ENCODE data around the gene SYAP1.
"Not testable (repeated sequence)": the region's sequence is repeated elsewhere in the genome, so short reads cannot be mapped to it uniquely, and the experiment has no call there.

The SYAP1 gene

GRCh38 chrX:16718824-16719333, 533 bp upstream of the SYAP1 start:
- Histone ChIP-seq H3K36me3 (ENCODE audit: control insufficient read depth in 5 of 5, insufficient read depth in 5 of 5, low read length in 5 of 5) (no peaks in the 10 kb centered on the region), H3K4me3 (ENCODE audit: low read depth in 1 of 5, low read length in 5 of 5) (peak overlapping the region; percentile 69 to 90 (median 87)), H3K27me3 (ENCODE audit: control insufficient read depth in 5 of 5, insufficient read depth in 4 of 5, low read length in 5 of 5) (peaks cover 0 to 3% (median 0%) of the 10 kb centered on the region in 5 donors), H3K27ac (ENCODE audit: low read depth, low read length) (peak overlapping the region; percentile 81), H3K9me3 (ENCODE audit: control insufficient read depth in 5 of 5, low read length in 5 of 5) (no peaks in the 10 kb centered on the region), H3K9ac (ENCODE audit: low read length in 5 of 5) (peak overlapping the region; percentile 44 to 92 (median 80)), H3K4me1 (ENCODE audit: control insufficient read depth in 5 of 5, insufficient read depth in 5 of 5, low read length in 5 of 5) (peaks cover 5 to 21% (median 16%) of the 10 kb centered on the region in 5 donors)

- Histone ChIP-seq H3K9ac (ENCODE audit: low read length in 5 of 5) (no peak overlapping the region), H3K9me3 (ENCODE audit: control insufficient read depth in 5 of 5, low read length in 5 of 5) (no peaks in the 10 kb centered on the region), H3K27me3 (ENCODE audit: control insufficient read depth in 5 of 5, insufficient read depth in 4 of 5, low read length in 5 of 5) (no peaks in the 10 kb centered on the region), H3K27ac (ENCODE audit: low read depth, low read length) (no peak overlapping the region), H3K36me3 (ENCODE audit: control insufficient read depth in 5 of 5, insufficient read depth in 5 of 5, low read length in 5 of 5) (no peaks in the 10 kb centered on the region), H3K4me1 (ENCODE audit: control insufficient read depth in 5 of 5, insufficient read depth in 5 of 5, low read length in 5 of 5) (peaks cover 5 to 21% (median 16%) of the 10 kb centered on the region in 5 donors), H3K4me3 (ENCODE audit: low read depth in 1 of 5, low read length in 5 of 5) (no peak overlapping the region)
Measured at GRCh38 chrX:16722481-16722880, 3.1 kb downstream of the SYAP1 start.

- Histone ChIP-seq H3K9me3 (ENCODE audit: control insufficient read depth in 5 of 5, low read length in 5 of 5) (no peaks in the 10 kb centered on the region), H3K27ac (ENCODE audit: low read depth, low read length) (no peak overlapping the region), H3K4me1 (ENCODE audit: control insufficient read depth in 5 of 5, insufficient read depth in 5 of 5, low read length in 5 of 5) (peaks cover 2 to 14% (median 8%) of the 10 kb centered on the region in 5 donors), H3K4me3 (ENCODE audit: low read depth in 1 of 5, low read length in 5 of 5) (no peak overlapping the region), H3K9ac (ENCODE audit: low read length in 5 of 5) (no peak overlapping the region), H3K27me3 (ENCODE audit: control insufficient read depth in 5 of 5, insufficient read depth in 4 of 5, low read length in 5 of 5) (no peaks in the 10 kb centered on the region), H3K36me3 (ENCODE audit: control insufficient read depth in 5 of 5, insufficient read depth in 5 of 5, low read length in 5 of 5) (no peaks in the 10 kb centered on the region)
Measured at GRCh38 chrX:16725072-16725471, 5.7 kb downstream of the SYAP1 start.

GRCh38 chrX:16726347-16726988, 7.1 kb downstream of the SYAP1 start:
- H3K4me1 ChIP-seq (ENCODE audit: control insufficient read depth in 5 of 5, insufficient read depth in 5 of 5, low read length in 5 of 5); H3K9me3 ChIP-seq (ENCODE audit: control insufficient read depth in 5 of 5, low read length in 5 of 5); H3K36me3 ChIP-seq (ENCODE audit: control insufficient read depth in 5 of 5, insufficient read depth in 5 of 5, low read length in 5 of 5); H3K9ac ChIP-seq (ENCODE audit: low read length in 5 of 5); H3K4me3 ChIP-seq (ENCODE audit: low read depth in 1 of 5, low read length in 5 of 5); H3K27ac ChIP-seq (ENCODE audit: low read depth, low read length); H3K27me3 ChIP-seq (ENCODE audit: control insufficient read depth in 5 of 5, insufficient read depth in 4 of 5, low read length in 5 of 5): not testable (repeated sequence)

- no peak overlapping the region for H3K27ac ChIP-seq (ENCODE audit: low read depth, low read length)
- H3K4me1 ChIP-seq (ENCODE audit: control insufficient read depth in 5 of 5, insufficient read depth in 5 of 5, low read length in 5 of 5): no peaks in the 10 kb centered on the region
- H3K9ac ChIP-seq (ENCODE audit: low read length in 5 of 5): no peak overlapping the region
- H3K9me3 ChIP-seq (ENCODE audit: control insufficient read depth in 5 of 5, low read length in 5 of 5): no peaks in the 10 kb centered on the region
- no peaks in the 10 kb centered on the region for H3K27me3 ChIP-seq (ENCODE audit: control insufficient read depth in 5 of 5, insufficient read depth in 4 of 5, low read length in 5 of 5)
- H3K36me3 ChIP-seq (ENCODE audit: control insufficient read depth in 5 of 5, insufficient read depth in 5 of 5, low read length in 5 of 5): no peaks in the 10 kb centered on the region
- no peak overlapping the region for H3K4me3 ChIP-seq (ENCODE audit: low read depth in 1 of 5, low read length in 5 of 5)
Measured at GRCh38 chrX:16727637-16728036, 8.2 kb downstream of the SYAP1 start.

GRCh38 chrX:16730450-16730849, 11.0 kb downstream of the SYAP1 start:
- Histone ChIP-seq H3K4me1 (ENCODE audit: control insufficient read depth in 5 of 5, insufficient read depth in 5 of 5, low read length in 5 of 5) (no peaks in the 10 kb centered on the region), H3K4me3 (ENCODE audit: low read depth in 1 of 5, low read length in 5 of 5) (no peak overlapping the region), H3K27ac (ENCODE audit: low read depth, low read length) (no peak overlapping the region), H3K36me3 (ENCODE audit: control insufficient read depth in 5 of 5, insufficient read depth in 5 of 5, low read length in 5 of 5) (no peaks in the 10 kb centered on the region), H3K9ac (ENCODE audit: low read length in 5 of 5) (no peak overlapping the region), H3K27me3 (ENCODE audit: control insufficient read depth in 5 of 5, insufficient read depth in 4 of 5, low read length in 5 of 5) (no peaks in the 10 kb centered on the region), H3K9me3 (ENCODE audit: control insufficient read depth in 5 of 5, low read length in 5 of 5) (no peaks in the 10 kb centered on the region)

GRCh38 chrX:16733013-16733412, 13.6 kb downstream of the SYAP1 start:
- no peaks in the 10 kb centered on the region for H3K9me3 ChIP-seq (ENCODE audit: control insufficient read depth in 5 of 5, low read length in 5 of 5)
- H3K27me3 ChIP-seq (ENCODE audit: control insufficient read depth in 5 of 5, insufficient read depth in 4 of 5, low read length in 5 of 5): no peaks in the 10 kb centered on the region
- H3K4me1 ChIP-seq (ENCODE audit: control insufficient read depth in 5 of 5, insufficient read depth in 5 of 5, low read length in 5 of 5): no peaks in the 10 kb centered on the region
- no peak overlapping the region for H3K27ac ChIP-seq (ENCODE audit: low read depth, low read length)
- H3K4me3 ChIP-seq (ENCODE audit: low read depth in 1 of 5, low read length in 5 of 5): no peak overlapping the region
- H3K9ac ChIP-seq (ENCODE audit: low read length in 5 of 5): no peak overlapping the region
- H3K36me3 ChIP-seq (ENCODE audit: control insufficient read depth in 5 of 5, insufficient read depth in 5 of 5, low read length in 5 of 5): peaks cover 7 to 24% (median 23%) of the 10 kb centered on the region in 5 donors

GRCh38 chrX:16737024-16737423, 17.6 kb downstream of the SYAP1 start:
- Histone ChIP-seq H3K9ac (ENCODE audit: low read length in 5 of 5) (no peak overlapping the region), H3K27ac (ENCODE audit: low read depth, low read length) (no peak overlapping the region)

GRCh38 chrX:16739574-16739973, 20.2 kb downstream of the SYAP1 start:
- no peak overlapping the region for H3K27ac ChIP-seq (ENCODE audit: low read depth, low read length)
- H3K36me3 ChIP-seq (ENCODE audit: control insufficient read depth in 5 of 5, insufficient read depth in 5 of 5, low read length in 5 of 5): peaks cover 7 to 71% (median 57%) of the 10 kb centered on the region in 5 donors
- H3K27me3 ChIP-seq (ENCODE audit: control insufficient read depth in 5 of 5, insufficient read depth in 4 of 5, low read length in 5 of 5): no peaks in the 10 kb centered on the region
- H3K9me3 ChIP-seq (ENCODE audit: control insufficient read depth in 5 of 5, low read length in 5 of 5): no peaks in the 10 kb centered on the region
- peaks cover 0 to 6% (median 0%) of the 10 kb centered on the region in 5 donors for H3K4me1 ChIP-seq (ENCODE audit: control insufficient read depth in 5 of 5, insufficient read depth in 5 of 5, low read length in 5 of 5)
- H3K4me3 ChIP-seq (ENCODE audit: low read depth in 1 of 5, low read length in 5 of 5): no peak overlapping the region
- H3K9ac ChIP-seq (ENCODE audit: low read length in 5 of 5): no peak overlapping the region

More at GRCh38 chrX:16737024-16737423, 17.6 kb downstream of the SYAP1 start:
- Histone ChIP-seq H3K4me1 (ENCODE audit: control insufficient read depth in 5 of 5, insufficient read depth in 5 of 5, low read length in 5 of 5) (peaks cover 0 to 6% (median 0%) of the 10 kb centered on the region in 5 donors), H3K36me3 (ENCODE audit: control insufficient read depth in 5 of 5, insufficient read depth in 5 of 5, low read length in 5 of 5) (peaks cover 7 to 50% (median 41%) of the 10 kb centered on the region in 5 donors), H3K9me3 (ENCODE audit: control insufficient read depth in 5 of 5, low read length in 5 of 5) (no peaks in the 10 kb centered on the region), H3K4me3 (ENCODE audit: low read depth in 1 of 5, low read length in 5 of 5) (no peak overlapping the region), H3K27me3 (ENCODE audit: control insufficient read depth in 5 of 5, insufficient read depth in 4 of 5, low read length in 5 of 5) (no peaks in the 10 kb centered on the region)

GRCh38 chrX:16743604-16744325, 24.4 kb downstream of the SYAP1 start:
- H3K4me1 ChIP-seq (ENCODE audit: control insufficient read depth in 5 of 5, insufficient read depth in 5 of 5, low read length in 5 of 5): peaks cover 0 to 12% (median 0%) of the 10 kb centered on the region in 5 donors
- H3K9me3 ChIP-seq (ENCODE audit: control insufficient read depth in 5 of 5, low read length in 5 of 5): no peaks in the 10 kb centered on the region
- H3K36me3 ChIP-seq (ENCODE audit: control insufficient read depth in 5 of 5, insufficient read depth in 5 of 5, low read length in 5 of 5): peaks cover 9 to 71% (median 53%) of the 10 kb centered on the region in 5 donors
- no peak overlapping the region for H3K4me3 ChIP-seq (ENCODE audit: low read depth in 1 of 5, low read length in 5 of 5)
- no peak overlapping the region for H3K9ac ChIP-seq (ENCODE audit: low read length in 5 of 5)
- H3K27ac ChIP-seq (ENCODE audit: low read depth, low read length): no peak overlapping the region
- no peaks in the 10 kb centered on the region for H3K27me3 ChIP-seq (ENCODE audit: control insufficient read depth in 5 of 5, insufficient read depth in 4 of 5, low read length in 5 of 5)
